IMR-90 (cell line): ENCODE measurements around the gene CHN2. TPM values are rescaled to one million over a fixed set of nuclear protein-coding genes. Genes with fewer than 3 reads are reported as not detected.

Experiments used
- ATAC-seq: fragments of 200-7000 bp; cut with Tn5 transposase; 2 replicates; pipeline ENCODE4 v1.9.1; 2020; ENCODE audit warnings: low read depth, mild to moderate bottlenecking, moderate library complexity
- BruUV-seq: library from RNA; stranded (reverse); fragments of 400-500 nt; replicated peaks from 2 replicates; lab custom pipeline; 2021; lab: Mats Ljungman, UMichigan
- CTCF ChIA-PET: fragments of 300-600 bp; formaldehyde crosslinking; extraction: SDS; loops from one replicate; lab custom pipeline; 2021; ENCODE audit warnings: antibody characterized with exemption; lab: Yijun Ruan, JAX
- POLR2A ChIA-PET: fragments of 300-600 bp; sonication (Branson Sonifier 250); formaldehyde crosslinking; loops from one replicate; lab custom pipeline; 2022; ENCODE audit warnings: antibody characterized with exemption; ENCODE audit not compliant: unreplicated experiment; lab: Charles Lee
- DNase-seq: peaks from one replicate; pipeline ENCODE4 v3.0.0; 2013
- H2AFZ ChIP-seq: replicated peaks from 2 replicates; pipeline ENCODE3; 2013; ENCODE audit warnings: low read length, mild to moderate bottlenecking; ENCODE audit not compliant: poor library complexity
- H2AK5ac ChIP-seq: 2 replicates; pipeline ENCODE4 v1.6.1; 2013; ENCODE audit warnings: low read depth, low read length, inconsistent platforms
- H2AK9ac ChIP-seq: replicated peaks from 2 replicates; pipeline ENCODE3; 2013; ENCODE audit warnings: mild to moderate bottlenecking, low read depth, low read length, moderate library complexity; ENCODE audit not compliant: poor library complexity
- H2BK120ac ChIP-seq: 2 replicates; pipeline ENCODE4 v1.6.1; 2013; ENCODE audit warnings: low read depth, low read length, inconsistent platforms
- H2BK15ac ChIP-seq: 3 replicates; pipeline ENCODE4 v1.6.1; 2013; ENCODE audit warnings: low read depth, low read length, inconsistent platforms
- H2BK20ac ChIP-seq: 2 replicates; pipeline ENCODE4 v1.6.1; 2013; ENCODE audit warnings: low read depth, mild to moderate bottlenecking, inconsistent platforms, low read length, moderate library complexity
- H2BK5ac ChIP-seq: 2 replicates; pipeline ENCODE4 v1.6.1; 2013; ENCODE audit warnings: mild to moderate bottlenecking, low read depth, low read length, inconsistent platforms; ENCODE audit not compliant: poor library complexity, severe bottlenecking
- H3K14ac ChIP-seq: replicated peaks from 2 replicates; pipeline ENCODE4 v1.6.1; 2013; ENCODE audit warnings: low read depth, low read length, inconsistent platforms
- H3K18ac ChIP-seq: 2 replicates; pipeline ENCODE4 v1.6.1; 2013; ENCODE audit warnings: low read depth, low read length, control low read depth
- H3K23ac ChIP-seq: 2 replicates; pipeline ENCODE4 v1.6.1; 2013; ENCODE audit warnings: low read depth, low read length, inconsistent platforms
- H3K27ac ChIP-seq: 2 replicates; pipeline ENCODE4 v1.5.1; 2013; ENCODE audit warnings: mild to moderate bottlenecking, control low read depth, low read length; ENCODE audit not compliant: insufficient read depth
- H3K27me3 ChIP-seq: 2 replicates; pipeline ENCODE4 v1.6.1; 2013; ENCODE audit warnings: low read length; ENCODE audit not compliant: control insufficient read depth, insufficient read depth
- H3K36me3 ChIP-seq: 2 replicates; pipeline ENCODE4 v1.6.1; 2013; ENCODE audit warnings: low read length, mixed read lengths; ENCODE audit not compliant: control insufficient read depth, insufficient read depth
- H3K4ac ChIP-seq: 2 replicates; pipeline ENCODE4 v1.6.1; 2013; ENCODE audit warnings: low read depth, low read length, inconsistent platforms
- H3K4me1 ChIP-seq: 2 replicates; pipeline ENCODE4 v1.6.1; 2013; ENCODE audit warnings: low read length, mixed read lengths; ENCODE audit not compliant: control insufficient read depth, insufficient read depth
- H3K4me2 ChIP-seq: 2 replicates; pipeline ENCODE4 v1.6.1; 2013; ENCODE audit warnings: low read depth, mild to moderate bottlenecking, control low read depth, low read length, moderate library complexity
- H3K4me3 ChIP-seq: 2 replicates; pipeline ENCODE4 v1.5.1; 2013; ENCODE audit warnings: low read depth, mild to moderate bottlenecking, control low read depth, low read length, moderate library complexity; ENCODE audit not compliant: insufficient read depth
- H3K56ac ChIP-seq: 2 replicates; pipeline ENCODE4 v1.6.1; 2013; ENCODE audit warnings: low read length, inconsistent platforms; ENCODE audit not compliant: insufficient read depth; ENCODE audit errors: extremely low read depth
- H3K79me1 ChIP-seq, 2 experiments: 2 replicates each; pipeline ENCODE4 v1.6.1; 2013; ENCODE audit warnings: low read length in 2 of 2, inconsistent platforms in 1 of 2, low read depth in 1 of 2
- H3K9ac ChIP-seq: 2 replicates; pipeline ENCODE4 v1.6.1; 2013; ENCODE audit warnings: low read depth, low read length, control low read depth
- H3K9me1 ChIP-seq: 2 replicates; pipeline ENCODE4 v1.6.1; 2013; ENCODE audit warnings: low read length, inconsistent platforms; ENCODE audit not compliant: insufficient read depth
- H3K9me3 ChIP-seq: 2 replicates; pipeline ENCODE4 v1.6.1; 2013; ENCODE audit warnings: low read length; ENCODE audit not compliant: control insufficient read depth, insufficient read depth
- H4K20me1 ChIP-seq: 2 replicates; pipeline ENCODE4 v1.6.1; 2013; ENCODE audit warnings: low read length, inconsistent platforms; ENCODE audit not compliant: insufficient read depth
- H4K5ac ChIP-seq: 2 replicates; pipeline ENCODE4 v1.6.1; 2013; ENCODE audit warnings: mild to moderate bottlenecking, low read depth, low read length, control low read depth
- H4K8ac ChIP-seq, 2 experiments: 2 replicates each; pipeline ENCODE4 v1.6.1; 2013; ENCODE audit warnings: low read depth in 2 of 2, low read length in 2 of 2, control low read depth in 1 of 2, inconsistent platforms in 1 of 2
- H4K91ac ChIP-seq: 2 replicates; pipeline ENCODE4 v1.6.1; 2013; ENCODE audit warnings: low read depth, low read length, inconsistent platforms; ENCODE audit not compliant: insufficient read depth
- CEBPB ChIP-seq: IDR thresholded peaks from 2 replicates; pipeline ENCODE4 v1.6.1; 2012; ENCODE audit warnings: low read depth, low read length, improper control_type of control experiment
- MXI1 ChIP-seq: IDR thresholded peaks from 2 replicates; pipeline ENCODE4 v1.6.1; 2012; ENCODE audit warnings: low read depth, mild to moderate bottlenecking, low read length, moderate library complexity, borderline replicate concordance
- NFE2L2 ChIP-seq: fragments of 150-350 bp; IDR thresholded peaks from 2 replicates; pipeline ENCODE4 v1.6.1; 2016; ENCODE audit warnings: low read depth, mild to moderate bottlenecking, low read length
- SMC3 ChIP-seq: fragments of 150-350 bp; IDR thresholded peaks from 2 replicates; pipeline ENCODE4 v1.6.1; 2016; ENCODE audit warnings: low read depth, mild to moderate bottlenecking, antibody characterized with exemption, low read length, moderate library complexity
- WGBS, 2 experiments: methylation state at CpG; one replicate each; pipeline versions ENCODE4 v1.1.5 to v1.1.7; 2013; ENCODE audit warnings: missing lambda C conversion rate in 2 of 2; ENCODE audit not compliant: insufficient read length in 1 of 2; ENCODE audit errors: extremely low coverage in 2 of 2; 5-methylcytosine and 5-hydroxymethylcytosine counted together
- dilution Hi-C: fragments of 300-500 bp; cut with HindIII; formaldehyde crosslinking; loops from one replicate; pipeline ENCODE4 v1.14.3; 2018; ENCODE audit warnings: low sequenced_read_pairs; ENCODE audit not compliant: unreplicated experiment
- in situ Hi-C: fragments of 300-500 bp; cut with MboI; formaldehyde crosslinking; loops from 3 replicates; pipeline ENCODE4 v1.14.3; 2019; ENCODE audit warnings: low sequenced_read_pairs, inconsistent platforms, mixed read lengths
- intact Hi-C: fragments of 100-400 bp; cut with micrococcal nuclease; formaldehyde crosslinking; loops from 2 replicates; pipeline ENCODE4 v1.10.0; 2022
- polyA plus RNA-seq, 3 experiments: library from polyadenylated mRNA; depleted of rRNA; stranded (reverse); fragments of >200 nt; gene quantifications; 2 replicates each; pipeline ENCODE4 v1.2.3, GENCODE V29; 2012; ENCODE audit warnings: low replicate concordance in 1 of 3
- total RNA-seq: library from RNA; depleted of rRNA; stranded (reverse); fragments of >200 nt; gene quantifications from 2 replicates; pipeline ENCODE4 v1.2.3, GENCODE V29; 2012
- TF ChIP-seq, protein P1 (sequence below): conservative IDR thresholded peaks from 2 replicates; pipeline ENCODE4 v1.5.1; 2012; ENCODE audit warnings: mild to moderate bottlenecking, low read depth, low read length, improper control_type of control experiment
- TF ChIP-seq, protein P2 (sequence below): fragments of 150-350 bp; IDR thresholded peaks from 2 replicates; pipeline ENCODE4 v1.6.1; 2017; ENCODE audit warnings: mild to moderate bottlenecking, antibody characterized with exemption, low read length, low read depth

Gene CHN2
- total and polyA plus RNA-seq, 2 of the 4 experiments (the other 2 are of a cell fraction) = not detected

DNA sequence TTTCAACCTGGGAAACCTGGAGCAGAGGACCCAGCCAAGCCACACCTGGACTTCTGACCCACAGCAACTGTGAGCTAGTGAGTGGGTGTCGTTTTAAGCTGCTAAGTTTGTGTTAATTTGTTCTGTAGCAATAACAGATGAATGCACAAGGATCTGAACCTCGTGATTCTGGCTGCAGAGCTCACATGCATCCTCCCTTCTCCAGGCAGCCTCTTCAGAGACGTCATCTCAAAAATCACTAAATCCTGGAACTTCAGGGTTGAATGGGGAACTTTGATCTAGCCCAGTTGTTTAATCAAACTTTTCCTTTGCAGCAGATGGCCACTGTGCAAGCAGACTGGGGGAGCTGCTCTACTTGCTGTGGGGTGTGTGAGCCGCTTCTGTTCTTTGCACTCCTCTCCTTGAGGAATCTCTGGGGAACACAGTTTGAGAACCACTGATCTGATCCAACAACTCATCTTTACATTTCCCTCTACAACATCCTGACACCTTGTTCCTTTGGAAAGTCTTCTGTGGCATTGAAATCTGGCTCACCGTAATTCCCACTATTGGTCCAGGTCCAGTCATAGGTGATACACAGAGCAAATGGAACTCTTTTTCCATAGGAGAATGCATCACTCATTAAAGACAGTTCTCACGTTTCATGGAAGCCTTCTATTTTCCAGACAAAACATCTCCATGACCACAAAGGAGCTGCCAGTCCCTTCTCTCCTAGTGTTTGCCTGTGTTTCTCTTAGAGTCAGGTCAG lies 90.3 kb downstream of the CHN2 start:
- Histone ChIP-seq H2AK9ac (no peak overlapping the region), H2BK20ac (no peak overlapping the region), H4K91ac (no peak overlapping the region), H3K23ac (no peak overlapping the region), H3K4ac (no peak overlapping the region), H2AK5ac (no peak overlapping the region), H3K79me1 (no peaks in the 10 kb centered on the region), H3K27me3 (no peaks in the 10 kb centered on the region), H3K9me3 (no peaks in the 10 kb centered on the region), H3K4me2 (no peak overlapping the region), H2AFZ (no peak overlapping the region), H3K9ac (no peak overlapping the region), H2BK120ac (no peak overlapping the region), H3K4me3 (no peak overlapping the region), H3K4me1 (no peaks in the 10 kb centered on the region), H3K14ac (no peak overlapping the region), H3K18ac (no peak overlapping the region), H3K56ac (no peak overlapping the region), H2BK5ac (no peak overlapping the region), H3K27ac (no peak overlapping the region), H3K36me3 (no peaks in the 10 kb centered on the region), H4K8ac (no peak overlapping the region), H4K20me1 (no peaks in the 10 kb centered on the region), H4K5ac (no peak overlapping the region), H3K9me1 (no peaks in the 10 kb centered on the region), H2BK15ac (no peak overlapping the region)
- TF ChIP-seq MXI1 (no peak), NFE2L2 (no peak), SMC3 (no peak), CEBPB (no peak)
- TF ChIP-seq, protein P1, sequence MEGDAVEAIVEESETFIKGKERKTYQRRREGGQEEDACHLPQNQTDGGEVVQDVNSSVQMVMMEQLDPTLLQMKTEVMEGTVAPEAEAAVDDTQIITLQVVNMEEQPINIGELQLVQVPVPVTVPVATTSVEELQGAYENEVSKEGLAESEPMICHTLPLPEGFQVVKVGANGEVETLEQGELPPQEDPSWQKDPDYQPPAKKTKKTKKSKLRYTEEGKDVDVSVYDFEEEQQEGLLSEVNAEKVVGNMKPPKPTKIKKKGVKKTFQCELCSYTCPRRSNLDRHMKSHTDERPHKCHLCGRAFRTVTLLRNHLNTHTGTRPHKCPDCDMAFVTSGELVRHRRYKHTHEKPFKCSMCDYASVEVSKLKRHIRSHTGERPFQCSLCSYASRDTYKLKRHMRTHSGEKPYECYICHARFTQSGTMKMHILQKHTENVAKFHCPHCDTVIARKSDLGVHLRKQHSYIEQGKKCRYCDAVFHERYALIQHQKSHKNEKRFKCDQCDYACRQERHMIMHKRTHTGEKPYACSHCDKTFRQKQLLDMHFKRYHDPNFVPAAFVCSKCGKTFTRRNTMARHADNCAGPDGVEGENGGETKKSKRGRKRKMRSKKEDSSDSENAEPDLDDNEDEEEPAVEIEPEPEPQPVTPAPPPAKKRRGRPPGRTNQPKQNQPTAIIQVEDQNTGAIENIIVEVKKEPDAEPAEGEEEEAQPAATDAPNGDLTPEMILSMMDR = no peak
- TF ChIP-seq, protein P2, sequence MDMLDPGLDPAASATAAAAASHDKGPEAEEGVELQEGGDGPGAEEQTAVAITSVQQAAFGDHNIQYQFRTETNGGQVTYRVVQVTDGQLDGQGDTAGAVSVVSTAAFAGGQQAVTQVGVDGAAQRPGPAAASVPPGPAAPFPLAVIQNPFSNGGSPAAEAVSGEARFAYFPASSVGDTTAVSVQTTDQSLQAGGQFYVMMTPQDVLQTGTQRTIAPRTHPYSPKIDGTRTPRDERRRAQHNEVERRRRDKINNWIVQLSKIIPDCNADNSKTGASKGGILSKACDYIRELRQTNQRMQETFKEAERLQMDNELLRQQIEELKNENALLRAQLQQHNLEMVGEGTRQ = no peak
- dilution Hi-C loops (no loop called here), in situ Hi-C loops (no loop called here), intact Hi-C loops (no loop called here)
- POLR2A ChIA-PET = no interaction called here
- DNase-seq (no peak), ATAC-seq (no peak)
- CTCF ChIA-PET = no interaction called here
- BruUV-seq = no TSS peak
- WGBS, 2 experiments = 67% methylated on average over 1 of the region's 6 CpGs; no CpG with 5 or more reads in 1 of the 2 experiments
